Measurements from ENCODE around the gene RNASE1.
"Not testable (repeated sequence)": the region's sequence is repeated elsewhere in the genome, so short reads cannot be mapped to it uniquely, and the experiment has no call there.

Gene RNASE1

GRCh38 chr14:20802341-20803084, at the start of gene RNASE1:
Gene RNASE1, minus strand, starts transcription at chr14:20802844. Its CDS starts 776 bp downstream, at chr14:20802068.
- no peak for FAIRE-seq

GRCh38 chr14:20848955-20849570, 46.4 kb upstream of the RNASE1 start:
- FAIRE-seq, result no peak

GRCh38 chr14:20848316-20848954, 45.8 kb upstream of the RNASE1 start:
- FAIRE-seq, result no peak

DNA sequence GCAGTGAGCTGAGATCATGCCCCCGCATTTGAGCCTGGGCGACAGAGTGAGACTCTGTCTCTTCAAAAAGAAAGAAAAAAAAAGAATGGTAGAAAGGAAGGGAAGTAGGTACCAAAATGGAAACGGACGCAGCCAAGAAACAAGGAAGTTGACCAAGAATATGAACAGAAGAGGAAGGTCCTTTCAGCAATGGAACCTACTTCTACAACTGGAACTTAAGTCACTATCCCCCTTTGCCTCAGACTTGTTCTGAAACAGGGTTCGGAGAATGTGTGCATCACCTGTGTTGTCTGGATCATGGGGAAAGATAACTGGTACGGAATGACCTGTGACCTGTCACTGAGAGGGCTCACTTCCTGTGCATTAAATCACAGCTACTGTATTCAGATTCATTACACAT, 43.9 kb upstream of the RNASE1 start:
- FAIRE-seq, result no peak

- no peak for FAIRE-seq
Measured at GRCh38 chr14:20841096-20841495, 38.5 kb upstream of the RNASE1 start.

DNA sequence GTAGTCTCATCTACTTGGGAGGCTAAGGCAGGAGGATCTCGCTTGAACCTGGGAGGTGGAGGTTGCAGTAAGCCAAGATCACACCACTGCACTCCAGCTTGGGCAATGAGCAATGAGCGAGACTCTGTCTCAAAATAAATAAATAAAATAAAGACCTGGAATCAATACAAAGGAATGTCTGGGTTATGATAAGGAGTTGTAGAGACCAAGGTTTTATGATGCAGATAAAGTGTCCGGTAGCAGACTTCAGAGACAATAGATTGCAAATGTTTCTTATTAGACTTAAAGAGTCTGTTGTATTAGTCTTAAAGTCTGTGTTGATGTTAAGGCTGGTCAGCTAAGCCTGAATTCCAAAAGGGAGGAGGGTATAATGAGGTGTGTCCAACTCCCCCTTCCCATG, 35.2 kb upstream of the RNASE1 start:
- no peak for FAIRE-seq

- no peak for FAIRE-seq
Measured at GRCh38 chr14:20836668-20837338, 34.2 kb upstream of the RNASE1 start.

- no peak for FAIRE-seq
Measured at GRCh38 chr14:20834899-20835298, 32.3 kb upstream of the RNASE1 start.

DNA sequence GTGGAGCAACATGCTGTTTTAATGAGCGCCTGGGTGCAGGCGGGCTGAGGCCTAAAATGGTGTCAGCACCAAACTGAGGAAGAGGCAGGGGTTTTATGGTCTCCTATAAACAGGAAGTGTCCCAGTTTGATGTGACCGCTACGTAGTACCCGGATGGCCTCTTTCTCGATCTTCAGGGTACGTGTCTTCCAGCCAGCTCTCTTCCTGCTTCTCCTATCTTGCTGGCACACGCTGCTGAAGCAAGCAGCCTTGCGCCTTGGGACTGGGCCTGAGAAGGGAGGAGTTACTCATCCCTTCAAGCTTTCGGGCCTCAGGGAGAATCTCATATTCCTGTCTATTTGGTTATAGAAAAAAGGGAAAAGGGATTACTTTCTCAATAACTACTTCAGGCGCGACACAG, 28.2 kb upstream of the RNASE1 start:
- no peak for FAIRE-seq

- not testable (repeated sequence) for FAIRE-seq
Measured at GRCh38 chr14:20828024-20828694, 25.5 kb upstream of the RNASE1 start.

DNA sequence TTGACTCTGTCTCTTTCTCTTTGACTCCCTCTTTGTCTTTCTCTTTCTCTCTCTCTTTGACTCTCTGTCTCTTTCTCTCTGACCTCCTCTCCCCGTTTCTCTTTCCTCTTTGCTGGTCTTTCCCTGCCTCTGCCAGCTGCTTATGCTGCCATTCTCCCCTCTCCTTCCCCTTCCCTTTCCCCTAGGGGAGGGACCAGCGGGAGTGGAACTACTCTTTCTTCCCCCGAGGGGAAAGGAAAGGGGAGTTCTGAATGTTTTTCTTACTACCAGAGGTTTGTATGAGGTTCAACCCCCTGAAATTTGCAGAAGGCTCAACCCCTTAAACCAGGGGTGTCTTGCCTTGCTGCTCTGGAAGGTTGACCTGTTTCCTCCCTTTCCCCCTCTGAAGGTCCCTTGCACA, 24.7 kb upstream of the RNASE1 start:
- no peak for FAIRE-seq

DNA sequence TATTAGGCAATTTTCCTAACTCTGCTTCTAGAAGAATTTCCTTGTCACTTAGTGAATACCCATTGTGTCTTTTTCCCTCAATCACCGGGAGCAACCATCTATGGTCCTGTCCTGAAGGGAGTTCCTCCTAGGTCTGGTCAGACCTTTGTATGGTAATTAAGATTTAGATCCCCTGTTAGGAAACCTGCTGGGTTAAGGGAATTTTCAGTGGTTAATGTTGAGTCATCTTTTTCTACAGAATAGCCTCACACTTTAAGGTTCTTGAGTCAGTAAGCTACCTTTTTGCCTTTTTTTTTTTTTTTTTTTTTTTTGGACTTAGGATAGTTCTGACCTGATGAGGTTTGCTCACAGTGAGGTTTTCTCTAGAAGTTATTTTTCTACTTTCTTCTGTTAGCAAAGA, 24.0 kb upstream of the RNASE1 start:
- not testable (repeated sequence) for FAIRE-seq

GRCh38 chr14:20823859-20824258, 21.2 kb upstream of the RNASE1 start:
- FAIRE-seq, result no peak

GRCh38 chr14:20821521-20822108, 19.0 kb upstream of the RNASE1 start:
- FAIRE-seq, result not testable (repeated sequence)

- no peak for FAIRE-seq
Measured at GRCh38 chr14:20820063-20820904, 17.6 kb upstream of the RNASE1 start.

GRCh38 chr14:20818861-20819260, 16.2 kb upstream of the RNASE1 start:
- FAIRE-seq, result no peak

DNA sequence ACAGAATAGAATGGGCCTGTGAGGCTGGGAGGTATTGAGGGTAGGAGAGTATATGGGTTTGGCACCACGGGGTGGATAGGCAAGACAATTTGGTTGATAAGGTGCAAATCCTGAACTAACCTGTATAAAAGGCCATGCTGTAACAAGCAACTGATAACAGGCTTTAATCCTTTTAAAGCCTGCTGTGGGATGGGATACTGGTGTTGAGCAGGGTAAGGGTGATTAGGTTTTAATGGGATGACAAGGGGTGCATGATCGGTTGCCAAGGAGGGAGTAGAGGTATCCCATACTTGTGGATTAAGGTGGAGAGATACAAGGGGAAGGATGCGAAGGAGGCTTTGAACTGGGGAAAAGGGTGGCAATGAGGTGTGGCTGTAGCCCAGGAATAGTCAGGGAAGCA, 13.3 kb upstream of the RNASE1 start:
- FAIRE-seq, result not testable (repeated sequence)

- no peak for FAIRE-seq
Measured at GRCh38 chr14:20811986-20812975, 9.6 kb upstream of the RNASE1 start.

DNA sequence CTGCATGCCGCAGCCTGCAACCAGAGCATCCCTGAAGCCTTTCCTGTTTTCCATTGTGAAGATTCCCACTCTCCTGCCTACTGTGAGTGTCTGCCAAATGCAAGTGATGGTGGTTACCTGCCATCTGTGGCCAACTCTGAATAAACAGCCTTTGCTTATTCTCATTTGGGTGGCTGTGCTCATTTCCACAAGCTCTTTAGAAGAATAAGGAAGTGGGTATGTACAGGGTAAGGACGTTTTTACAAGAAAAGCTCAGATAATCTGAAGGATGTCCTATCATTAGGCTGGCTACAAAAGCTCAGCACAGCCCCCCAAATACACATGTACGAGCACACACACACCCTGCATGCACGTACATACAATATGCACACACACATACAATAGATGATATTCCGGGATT, 7.3 kb upstream of the RNASE1 start:
- no peak for FAIRE-seq

DNA sequence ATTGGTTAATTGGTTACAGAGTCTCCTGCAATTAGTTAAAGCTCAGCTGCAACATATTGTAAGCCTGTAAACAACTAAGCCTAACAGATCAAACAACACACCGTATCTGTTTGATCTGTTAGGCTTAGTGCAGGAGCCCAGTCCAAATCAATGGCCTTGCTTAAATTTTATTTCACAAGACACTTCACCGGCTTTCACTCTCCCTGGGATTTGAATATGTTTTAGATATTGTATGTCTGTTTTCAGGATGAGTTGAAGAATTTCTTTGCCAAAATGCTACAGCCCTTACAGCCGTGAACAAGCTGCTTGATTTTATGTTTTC, 5.5 kb upstream of the RNASE1 start:
- no peak for FAIRE-seq

Data from colon (tissue), 2 donors.